ENCODE measurements around the gene CORO2A. TPM values are rescaled to one million over a fixed set of nuclear protein-coding genes. Genes with fewer than 3 reads are reported as not detected.

The CORO2A gene
- total RNA-seq, 1 donor from 2014 or later: 6.0 TPM

DNA sequence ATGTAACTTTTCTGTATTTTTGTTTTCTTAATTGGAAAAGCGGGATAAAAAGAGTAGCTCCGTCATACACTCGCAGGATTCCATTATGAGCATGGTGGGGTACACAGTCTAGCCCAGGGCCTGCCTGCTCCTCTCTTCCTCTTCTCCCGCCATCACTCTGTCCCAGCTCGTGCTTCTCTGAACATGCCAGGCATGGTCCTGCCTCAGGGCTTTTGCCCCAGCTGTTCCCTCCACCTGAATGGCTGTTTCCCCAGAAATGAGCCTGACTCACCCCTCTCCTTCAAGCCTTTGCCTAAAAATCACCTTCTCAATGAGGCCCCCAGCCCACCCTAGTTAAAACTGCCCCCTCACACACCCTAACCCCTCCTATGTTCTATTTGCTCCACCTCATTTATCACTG lies 4.5 kb downstream of the CORO2A start:
- no peaks in the 10 kb centered on the region for H3K9me3 Mint-ChIP-seq (ENCODE audit: low read depth)
- H3K27ac Mint-ChIP-seq: no peak overlapping the region
- no peak for DNase-seq (ENCODE audit: low spot score, unreplicated experiment)
- no peak overlapping the region for H3K4me3 Mint-ChIP-seq (ENCODE audit: low read depth)
- no peaks in the 10 kb centered on the region for H3K36me3 Mint-ChIP-seq (ENCODE audit: insufficient read depth)
- no peaks in the 10 kb centered on the region for H3K27me3 Mint-ChIP-seq
- TF ChIP-seq, protein P1, sequence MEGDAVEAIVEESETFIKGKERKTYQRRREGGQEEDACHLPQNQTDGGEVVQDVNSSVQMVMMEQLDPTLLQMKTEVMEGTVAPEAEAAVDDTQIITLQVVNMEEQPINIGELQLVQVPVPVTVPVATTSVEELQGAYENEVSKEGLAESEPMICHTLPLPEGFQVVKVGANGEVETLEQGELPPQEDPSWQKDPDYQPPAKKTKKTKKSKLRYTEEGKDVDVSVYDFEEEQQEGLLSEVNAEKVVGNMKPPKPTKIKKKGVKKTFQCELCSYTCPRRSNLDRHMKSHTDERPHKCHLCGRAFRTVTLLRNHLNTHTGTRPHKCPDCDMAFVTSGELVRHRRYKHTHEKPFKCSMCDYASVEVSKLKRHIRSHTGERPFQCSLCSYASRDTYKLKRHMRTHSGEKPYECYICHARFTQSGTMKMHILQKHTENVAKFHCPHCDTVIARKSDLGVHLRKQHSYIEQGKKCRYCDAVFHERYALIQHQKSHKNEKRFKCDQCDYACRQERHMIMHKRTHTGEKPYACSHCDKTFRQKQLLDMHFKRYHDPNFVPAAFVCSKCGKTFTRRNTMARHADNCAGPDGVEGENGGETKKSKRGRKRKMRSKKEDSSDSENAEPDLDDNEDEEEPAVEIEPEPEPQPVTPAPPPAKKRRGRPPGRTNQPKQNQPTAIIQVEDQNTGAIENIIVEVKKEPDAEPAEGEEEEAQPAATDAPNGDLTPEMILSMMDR (IDR thresholded peaks at IDR 0.05; ENCODE audit: unreplicated experiment): no peak
- peaks cover 2% of the 10 kb centered on the region for H3K4me1 Mint-ChIP-seq (ENCODE audit: low read depth)

GRCh38 chr9:98186236-98186635 lies 6.2 kb downstream of the CORO2A start:
- Mint-ChIP-seq H3K27ac (no peak overlapping the region), H3K4me1 (ENCODE audit: low read depth) (peaks cover 6% of the 10 kb centered on the region), H3K36me3 (ENCODE audit: insufficient read depth) (no peaks in the 10 kb centered on the region), H3K9me3 (ENCODE audit: low read depth) (no peaks in the 10 kb centered on the region), H3K27me3 (no peaks in the 10 kb centered on the region), H3K4me3 (ENCODE audit: low read depth) (no peak overlapping the region)
- no peak for DNase-seq (ENCODE audit: low spot score, unreplicated experiment)
- TF ChIP-seq, protein P1 (IDR thresholded peaks at IDR 0.05; ENCODE audit: unreplicated experiment): no peak

GRCh38 chr9:98185611-98186171 lies 6.7 kb downstream of the CORO2A start:
- Mint-ChIP-seq H3K9me3 (ENCODE audit: low read depth) (no peaks in the 10 kb centered on the region), H3K27ac (no peak overlapping the region), H3K4me1 (ENCODE audit: low read depth) (peaks cover 6% of the 10 kb centered on the region), H3K4me3 (ENCODE audit: low read depth) (no peak overlapping the region), H3K27me3 (no peaks in the 10 kb centered on the region), H3K36me3 (ENCODE audit: insufficient read depth) (no peaks in the 10 kb centered on the region)
- TF ChIP-seq, protein P1 (IDR thresholded peaks at IDR 0.05; ENCODE audit: unreplicated experiment): no peak
- DNase-seq (ENCODE audit: low spot score, unreplicated experiment): no peak

DNA sequence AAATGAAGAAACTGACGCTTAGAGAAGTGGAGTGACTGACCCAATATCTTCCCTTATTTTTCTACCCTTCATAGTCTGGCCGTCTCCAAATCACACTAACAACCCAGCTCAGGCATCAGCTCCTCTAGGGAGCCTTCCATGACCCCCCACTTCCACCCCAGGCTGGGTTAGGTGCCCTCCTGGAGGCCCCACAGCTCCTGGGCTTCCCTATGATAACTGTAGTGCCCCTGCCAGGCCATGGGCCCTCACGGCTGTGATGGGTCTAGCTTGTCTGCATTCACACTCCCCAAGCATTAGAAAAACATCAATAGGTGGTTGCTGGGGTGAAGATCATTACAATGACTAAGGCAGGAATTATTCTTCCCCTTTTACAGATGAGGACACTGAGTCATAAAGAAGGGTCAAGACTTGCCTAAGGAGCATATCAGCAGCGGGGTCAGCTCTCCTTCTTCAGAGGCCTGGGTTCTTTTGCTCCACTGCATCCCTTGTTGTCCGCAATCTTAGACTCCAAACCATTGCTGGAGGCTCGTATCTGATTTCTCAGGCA lies 7.3 kb downstream of the CORO2A start:
- Mint-ChIP-seq H3K27me3 (no peaks in the 10 kb centered on the region), H3K36me3 (ENCODE audit: insufficient read depth) (no peaks in the 10 kb centered on the region), H3K4me1 (ENCODE audit: low read depth) (peaks cover 6% of the 10 kb centered on the region), H3K9me3 (ENCODE audit: low read depth) (no peaks in the 10 kb centered on the region), H3K4me3 (ENCODE audit: low read depth) (no peak overlapping the region), H3K27ac (peak overlapping the region; percentile 42)
- no peak for DNase-seq (ENCODE audit: low spot score, unreplicated experiment)
- TF ChIP-seq, protein P1 (IDR thresholded peaks at IDR 0.05; ENCODE audit: unreplicated experiment): no peak

GRCh38 chr9:98184326-98184725 lies 8.1 kb downstream of the CORO2A start:
- Mint-ChIP-seq H3K4me1 (ENCODE audit: low read depth) (peaks cover 6% of the 10 kb centered on the region), H3K4me3 (ENCODE audit: low read depth) (no peak overlapping the region), H3K9me3 (ENCODE audit: low read depth) (no peaks in the 10 kb centered on the region), H3K36me3 (ENCODE audit: insufficient read depth) (no peaks in the 10 kb centered on the region), H3K27ac (no peak overlapping the region), H3K27me3 (no peaks in the 10 kb centered on the region)
- TF ChIP-seq, protein P1 (IDR thresholded peaks at IDR 0.05; ENCODE audit: unreplicated experiment): no peak
- DNase-seq (ENCODE audit: low spot score, unreplicated experiment): no peak
